ENCODE measurements around the gene KLF16. TPM values are rescaled to one million over a fixed set of nuclear protein-coding genes. Genes with fewer than 3 reads are reported as not detected.

Gene KLF16
- total and polyA plus RNA-seq, 10 of the 15 experiments (the other 5 are each of a cell fraction or from before 2014, with no cell fraction given): 0.03 to 41.2 (median 2.6) TPM

GRCh38 chr19:1808395-1808731 is 55.0 kb downstream of the KLF16 start:
- ATAC-seq (no peak), DNase-seq (ENCODE audit: low read depth, low spot score) (no peak), FAIRE-seq (no peak)
- Histone ChIP-seq H3K27me3 (replicated peaks in 1 of 2; ENCODE audit: control insufficient read depth in 2 of 2, insufficient read depth in 2 of 2, low read length in 1 of 2) (no peaks in the 10 kb centered on the region), H3K79me2 (ENCODE audit: control insufficient read depth, insufficient read depth, low read length) (no peaks in the 10 kb centered on the region), H3K4me3 (no peak overlapping the region), H3K9me3 (replicated peaks; ENCODE audit: control insufficient read depth, insufficient read depth, low read length) (no peaks in the 10 kb centered on the region), H4K20me1 (ENCODE audit: control insufficient read depth, insufficient read depth) (no peaks in the 10 kb centered on the region), H3K27ac (ENCODE audit: control insufficient read depth, insufficient read depth) (no peak overlapping the region), H3K4me2 (ENCODE audit: control insufficient read depth, insufficient read depth) (no peak overlapping the region), H3K36me3 (ENCODE audit: control insufficient read depth in 2 of 2, insufficient read depth in 2 of 2, low read length in 1 of 2) (no peaks in the 10 kb centered on the region), H3K4me1 (ENCODE audit: control insufficient read depth, insufficient read depth, low read length) (peaks cover 2% of the 10 kb centered on the region; the same call in 1 of the 2 replicates), H3K9ac (ENCODE audit: control insufficient read depth, insufficient read depth, low read length) (no peak overlapping the region), H2AFZ (ENCODE audit: control insufficient read depth, low read depth, low read length) (no peak overlapping the region)
- RAD21 ChIA-PET (ENCODE audit: unreplicated experiment): interaction anchor here (1.4 kb wide), 1 partner anchor 262 kb away, joined by 3 read pairs; no protein-coding TSS in a partner anchor
- 13% methylated on average over 2 of the region's 2 CpGs for WGBS (ENCODE audit: insufficient coverage, insufficient replicate concordance, low lambda C conversion rate, missing lambda C conversion rate)
- intact Hi-C loops (cut with micrococcal nuclease; ENCODE audit: unreplicated experiment): no loop called here
- in situ Hi-C loops (cut with MboI): no loop called here
- SMC1A ChIA-PET (ENCODE audit: uncharacterized antibody, unreplicated experiment): no interaction called here
- no peak for TF ChIP-seq NKRF (conservative IDR thresholded peaks at IDR 0.05)
- TF ChIP-seq CEBPZ (IDR thresholded peaks at IDR 0.05; ENCODE audit: low read depth, low read length): no peak
- TF ChIP-seq RCOR1 (conservative IDR thresholded peaks at IDR 0.05; ENCODE audit: low read depth, low read length): no peak
- no peak for TF ChIP-seq EGR1 (IDR thresholded peaks at IDR 0.05; ENCODE audit: borderline replicate concordance in 1 of 2, low read depth in 2 of 2, low read length in 2 of 2)
- no peak for TF ChIP-seq STAT1 (conservative IDR thresholded peaks at IDR 0.05)
- CTCF ChIA-PET: no interaction called here
- POLR2A ChIA-PET: no interaction called here
- BruUV-seq (replicated peaks): no TSS peak
